AG08396 (cell line): ENCODE data around the gene GUCD1.
A peak's percentile ranks its signal among the peaks of the same experiment; 100 is the strongest.

ENCODE experiments used
- DNase-seq: peaks from one replicate; pipeline ENCODE4 v3.0.0; 2012; ENCODE audit warnings: low spot score, mixed read lengths

Gene GUCD1

GRCh38 chr22:24590596-24591173, 35.7 kb upstream of the GUCD1 start:
- DNase-seq, result peak; percentile 2

- DNase-seq, result no peak
These were observed 34.6 kb upstream of the GUCD1 start for GRCh38 chr22:24589518-24590030.

GRCh38 chr22:24588757-24589481, 34.0 kb upstream of the GUCD1 start:
- DNase-seq, result no peak

- DNase-seq, result no peak
These were observed 33.4 kb upstream of the GUCD1 start for GRCh38 chr22:24588381-24588756.

DNA sequence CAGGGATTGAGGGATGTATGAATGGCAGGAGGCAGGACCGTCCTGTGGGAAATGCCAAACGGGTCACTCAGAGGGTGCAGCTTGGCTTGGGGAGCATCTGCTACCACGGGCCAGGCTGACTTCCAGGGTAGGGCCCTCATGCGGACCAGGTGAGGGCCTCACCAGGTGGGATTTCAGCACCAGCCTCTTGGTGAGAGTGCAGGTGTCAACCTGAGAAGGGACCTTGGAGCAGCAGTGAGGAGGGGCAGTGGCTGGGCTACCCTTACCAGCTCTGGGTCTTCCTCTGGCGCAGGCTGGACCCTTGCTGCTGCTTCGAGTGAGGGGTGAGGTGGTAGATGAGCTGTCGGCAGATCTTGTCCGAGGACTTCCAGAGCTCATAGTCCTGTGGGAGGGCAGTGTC, 33.0 kb upstream of the GUCD1 start:
- no peak for DNase-seq

DNA sequence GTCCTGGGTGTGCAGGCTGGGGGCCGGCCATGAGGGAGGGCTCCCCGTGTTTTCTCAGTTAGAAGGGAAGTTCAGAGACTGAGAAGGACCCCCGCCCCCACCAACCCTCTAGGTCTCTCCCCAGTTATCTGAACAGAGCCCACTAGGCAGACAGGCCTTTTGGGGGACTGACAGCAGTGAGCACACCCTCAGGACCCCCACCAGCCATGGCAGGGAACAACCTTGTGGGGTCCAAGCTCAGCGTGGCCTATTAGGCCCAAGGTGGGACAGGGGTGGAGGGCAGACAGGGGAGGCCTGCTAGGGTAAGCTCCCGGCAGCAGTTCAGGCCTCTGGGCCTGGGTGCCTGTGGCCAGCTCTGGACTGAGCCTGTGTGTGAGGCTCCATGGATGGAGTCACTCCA, 32.3 kb upstream of the GUCD1 start:
- no peak for DNase-seq

DNA sequence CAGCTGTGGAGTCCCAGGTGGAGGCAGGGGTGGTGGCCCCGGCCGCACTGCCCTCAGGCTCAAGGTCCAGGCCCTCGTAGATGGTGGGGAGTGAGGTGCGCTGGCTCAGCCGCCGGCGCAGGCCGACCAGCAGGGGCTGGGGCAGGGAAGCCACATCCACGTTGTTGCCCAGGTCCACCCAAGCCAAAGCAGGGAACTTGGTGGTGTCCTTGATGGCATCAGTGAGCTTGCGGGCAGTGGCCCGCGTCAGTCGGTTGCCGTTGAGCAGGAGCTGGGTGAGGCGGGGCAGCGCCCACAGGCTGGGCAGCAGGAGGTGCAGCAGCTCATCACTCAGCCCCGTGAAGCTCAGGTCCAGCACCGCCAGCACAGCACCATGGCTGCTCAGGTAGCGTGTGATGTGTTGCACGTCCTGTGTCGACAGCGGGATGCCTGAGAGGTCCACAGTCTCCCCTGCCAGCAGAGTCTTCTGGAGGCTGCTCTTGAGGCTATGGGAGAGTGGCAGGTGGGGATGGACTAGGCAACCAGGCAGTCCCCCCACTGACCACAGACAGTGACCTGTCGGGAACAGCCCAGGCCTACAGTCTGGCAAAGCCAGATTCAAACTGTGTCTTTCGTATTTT, 31.1 kb upstream of the GUCD1 start:
- no peak for DNase-seq

DNA sequence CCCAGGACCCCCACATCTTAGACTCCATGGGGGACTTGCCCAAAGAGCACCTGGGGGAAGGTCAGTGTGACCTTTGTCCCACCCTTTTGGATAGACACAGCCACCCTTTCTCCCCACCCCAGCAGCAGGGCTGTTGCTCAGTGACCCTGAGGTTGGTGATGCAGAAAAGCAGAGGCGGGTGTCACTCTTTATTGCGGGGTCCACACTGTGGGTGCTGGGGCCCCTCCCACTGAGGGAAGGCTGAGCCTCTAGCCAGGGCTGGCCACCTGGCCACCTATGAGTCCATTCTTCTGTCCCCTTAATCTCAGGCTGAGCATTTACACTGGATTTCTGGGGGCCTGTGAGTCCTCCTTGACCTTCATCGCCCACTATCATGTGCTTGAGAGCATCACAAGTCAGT, 30.5 kb upstream of the GUCD1 start:
- no peak for DNase-seq

DNA sequence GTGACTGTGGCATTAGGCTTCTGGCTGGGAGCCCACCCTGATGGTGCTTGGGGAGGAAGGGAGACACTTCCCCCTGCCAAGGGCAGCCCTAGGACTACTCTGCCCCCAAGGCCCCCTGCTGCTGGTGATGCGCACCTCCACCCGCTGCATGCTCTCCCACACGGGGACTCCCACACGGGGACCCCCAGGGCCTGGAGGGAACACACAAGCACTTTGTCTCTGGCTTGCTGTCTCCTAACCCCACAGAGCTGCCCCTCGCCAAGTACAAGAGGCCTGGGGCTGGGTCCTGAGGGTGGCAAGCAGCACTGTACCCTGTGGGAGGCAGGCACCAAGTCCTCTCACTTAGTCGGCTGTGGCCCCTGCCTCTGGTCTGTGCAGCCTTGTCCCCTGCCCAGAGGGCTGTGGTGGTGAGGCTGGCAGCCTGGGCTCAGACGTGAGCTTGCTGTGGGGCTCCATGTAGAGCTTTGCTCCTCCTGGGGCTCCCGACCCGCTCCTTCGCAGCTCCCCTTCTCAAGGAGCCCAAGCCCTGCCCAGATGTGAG, 30.0 kb upstream of the GUCD1 start:
- no peak for DNase-seq

DNA sequence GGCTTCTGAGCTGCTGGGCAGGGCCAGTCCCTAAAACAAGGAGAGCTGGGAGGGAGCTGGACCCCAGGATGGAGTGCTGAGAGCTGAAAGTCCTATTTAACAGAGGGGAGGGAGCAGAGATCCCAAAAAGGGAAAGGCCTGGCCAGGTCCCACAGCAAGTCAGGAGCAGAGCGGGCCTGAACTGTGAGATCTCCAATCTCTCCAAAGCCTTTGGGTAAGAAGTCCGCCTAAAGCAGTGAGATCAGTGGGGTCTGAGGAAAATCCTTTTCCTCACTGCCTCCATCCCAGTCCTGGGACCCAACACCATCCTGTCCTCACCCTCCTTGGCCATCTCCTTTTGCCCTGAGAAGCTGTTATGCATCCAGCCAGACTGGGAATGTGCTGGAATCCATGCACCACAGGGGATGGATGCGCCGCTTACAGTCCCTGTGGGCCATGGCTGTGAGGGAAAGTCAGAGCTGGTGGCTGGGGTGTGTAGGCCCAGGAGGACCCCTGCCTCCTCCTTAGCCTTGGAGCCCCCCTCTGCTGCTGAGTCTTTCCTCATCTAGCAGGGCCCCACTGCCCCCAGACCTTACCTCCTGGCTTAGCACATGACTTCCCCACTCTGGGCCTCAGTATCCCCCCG, 29.3 kb upstream of the GUCD1 start:
- no peak for DNase-seq

- DNase-seq, result no peak
These were observed 28.6 kb upstream of the GUCD1 start for GRCh38 chr22:24583221-24584165.

DNA sequence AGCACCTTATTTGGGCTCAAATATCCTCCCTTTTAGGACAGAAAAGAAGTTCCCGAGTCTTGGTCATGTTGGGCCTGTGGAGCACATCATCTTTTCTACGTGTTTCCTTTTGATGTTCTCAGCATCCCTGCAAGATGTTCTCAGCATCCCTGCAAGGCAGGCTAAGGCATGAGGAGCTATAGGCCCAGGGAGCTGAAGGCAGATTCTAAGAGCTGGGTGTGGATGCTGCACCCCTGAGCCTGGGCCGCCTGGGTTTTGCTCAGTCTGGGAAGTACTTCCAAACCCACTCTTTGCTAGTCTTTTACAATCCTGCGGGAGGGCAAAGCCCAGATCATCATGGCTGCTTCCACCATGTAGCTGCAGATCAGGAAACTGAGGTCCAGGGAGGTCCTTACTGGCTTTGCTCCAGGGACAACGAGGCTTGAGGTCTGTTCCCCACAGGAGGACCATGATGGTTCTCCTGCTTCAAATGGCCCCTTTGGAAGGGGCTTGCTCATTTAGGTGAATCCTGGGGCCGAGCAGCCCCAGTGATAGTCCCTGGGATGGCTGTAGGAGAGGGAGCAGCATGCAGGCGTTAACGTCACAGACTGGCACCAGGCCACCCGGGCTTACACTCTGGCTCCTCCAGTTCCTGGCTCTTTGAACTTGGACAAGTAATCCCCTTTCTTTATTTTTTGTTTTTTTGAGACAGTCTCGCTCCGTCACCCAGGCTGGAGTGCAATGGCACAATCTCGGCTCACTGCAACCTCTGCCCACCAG, 27.3 kb upstream of the GUCD1 start:
- no peak for DNase-seq

GRCh38 chr22:24580276-24580675, 25.3 kb upstream of the GUCD1 start:
- peak; percentile 73 for DNase-seq

DNA sequence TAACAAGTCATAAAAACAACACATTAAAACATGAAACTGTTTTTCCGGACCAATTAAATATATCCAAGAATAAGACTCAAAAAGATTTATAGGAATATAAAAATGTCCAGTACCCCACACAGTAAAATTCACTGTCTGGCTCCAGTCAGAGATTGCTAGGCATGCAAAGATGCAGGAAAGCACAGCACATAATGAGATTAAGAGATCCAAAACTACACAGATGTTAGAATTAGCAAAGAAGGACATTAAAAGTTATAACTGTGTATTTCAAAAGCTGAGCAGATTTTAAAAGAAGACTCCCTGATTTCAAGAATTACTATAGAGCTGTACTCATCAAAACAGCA, 24.3 kb upstream of the GUCD1 start:
- DNase-seq, result no peak

GRCh38 chr22:24578355-24579257, 23.7 kb upstream of the GUCD1 start:
- DNase-seq, result no peak

DNA sequence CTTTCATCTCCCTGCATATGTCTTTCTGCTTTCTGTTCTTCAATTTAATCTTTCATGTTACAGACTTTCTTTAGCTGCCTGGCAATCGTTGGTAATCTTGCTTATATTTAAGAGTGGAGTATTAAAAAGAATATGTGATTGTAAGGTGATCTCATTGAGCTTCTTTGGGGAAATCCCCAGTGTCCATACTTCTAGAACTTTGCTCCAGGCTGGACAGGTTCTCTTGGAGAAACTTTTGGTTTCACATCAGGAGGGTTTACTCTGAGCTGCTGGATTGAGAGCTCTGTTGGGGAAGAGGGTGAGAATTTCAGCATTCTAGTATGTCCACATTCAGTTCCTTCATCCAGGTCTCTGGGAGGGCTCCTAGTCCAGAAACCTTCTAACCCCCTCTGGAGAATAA, 21.8 kb upstream of the GUCD1 start:
- DNase-seq, result no peak

GRCh38 chr22:24571266-24571665, 16.3 kb upstream of the GUCD1 start:
- no peak for DNase-seq

GRCh38 chr22:24567668-24568067, 12.7 kb upstream of the GUCD1 start:
- no peak for DNase-seq

DNA sequence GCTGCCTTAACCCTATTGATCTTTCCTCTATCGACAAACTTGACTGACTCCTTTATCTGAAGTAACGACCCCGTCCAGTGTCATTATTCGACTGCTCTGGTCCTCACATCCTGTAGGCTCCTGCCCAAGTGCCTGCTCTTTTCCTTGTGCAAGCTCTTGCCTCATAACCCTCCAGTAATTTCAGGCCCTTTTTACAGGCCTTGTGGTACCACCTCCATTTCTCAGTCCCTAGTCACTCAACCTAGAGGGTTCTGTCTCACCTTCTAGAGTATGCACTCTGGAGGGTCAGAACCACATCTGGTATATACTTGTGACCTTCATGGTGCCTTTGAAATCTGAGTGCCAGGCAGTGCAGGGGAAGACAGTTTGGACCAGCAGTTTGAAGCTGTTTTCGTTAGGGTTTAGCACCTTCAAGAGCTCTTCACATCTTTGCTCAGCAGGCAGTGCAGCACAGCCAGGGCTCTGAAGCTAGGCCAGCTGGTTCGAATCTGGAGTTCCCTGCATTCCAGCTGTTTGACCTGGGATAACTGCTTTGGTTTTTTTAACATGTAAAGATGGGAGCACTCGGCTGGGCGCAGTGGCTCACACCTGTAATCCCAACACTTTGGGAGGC, 12.1 kb upstream of the GUCD1 start:
- DNase-seq, result no peak
